Hepatic stellate cell (primary cell): ENCODE results near the gene NAA80.
A peak's percentile ranks its signal among the peaks of the same experiment; 100 is the strongest.

ENCODE experiments used
- DNase-seq: peaks from one replicate; pipeline ENCODE4 v3.0.0; 2011; ENCODE audit warnings: low spot score

Gene NAA80, protein sequence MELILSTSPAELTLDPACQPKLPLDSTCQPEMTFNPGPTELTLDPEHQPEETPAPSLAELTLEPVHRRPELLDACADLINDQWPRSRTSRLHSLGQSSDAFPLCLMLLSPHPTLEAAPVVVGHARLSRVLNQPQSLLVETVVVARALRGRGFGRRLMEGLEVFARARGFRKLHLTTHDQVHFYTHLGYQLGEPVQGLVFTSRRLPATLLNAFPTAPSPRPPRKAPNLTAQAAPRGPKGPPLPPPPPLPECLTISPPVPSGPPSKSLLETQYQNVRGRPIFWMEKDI

DNA sequence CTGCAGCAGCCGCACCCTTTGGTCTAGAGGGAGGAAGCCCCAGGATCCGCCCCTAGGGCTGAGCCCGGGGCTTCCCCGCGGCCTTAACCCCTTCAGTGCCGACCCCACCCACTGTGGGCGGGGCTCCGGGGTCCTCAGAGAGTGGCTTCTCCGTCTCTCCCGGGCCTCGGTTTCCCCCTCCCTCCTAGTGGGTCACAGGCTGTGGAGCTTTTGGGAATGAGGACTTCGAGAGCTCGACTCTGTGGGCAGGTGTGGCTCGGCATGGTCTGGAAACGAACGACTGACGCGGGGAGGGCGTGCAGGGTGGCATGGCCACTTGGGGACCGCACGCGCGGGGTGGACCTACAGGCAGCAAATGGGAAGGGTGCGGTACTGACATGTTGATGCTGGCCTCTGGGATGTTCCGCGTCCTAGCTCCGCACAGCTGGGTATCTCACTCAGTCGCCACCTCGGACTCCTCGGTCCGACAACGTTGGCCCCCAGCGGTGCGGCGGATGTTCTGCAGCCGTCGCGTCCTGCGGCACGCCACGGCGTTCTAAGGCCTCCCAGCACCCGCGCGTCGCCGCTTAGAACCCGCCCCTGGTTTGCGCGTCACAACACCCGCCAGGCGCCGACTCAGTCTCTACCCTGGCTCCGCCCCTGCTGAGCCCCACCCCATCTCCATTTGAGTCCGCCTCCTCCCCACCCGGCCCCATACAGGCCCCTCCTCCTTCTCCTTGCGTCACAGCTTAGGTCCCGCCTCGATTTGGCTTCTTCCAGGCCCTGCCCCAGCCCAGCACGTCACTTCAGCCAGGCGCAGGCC, at the start of gene NAA80, which contains the start of gene HYAL3:
Gene NAA80, minus strand, starts transcription at position 570 of the 802 bp plus-strand sequence. CDS start 1,942 bp downstream, outside the sequence.
Gene HYAL3, minus strand, starts transcription at position 570 of the 802 bp plus-strand sequence. CDS start 3,803 bp downstream, outside the sequence.
- peak; percentile 100 for DNase-seq

DNA sequence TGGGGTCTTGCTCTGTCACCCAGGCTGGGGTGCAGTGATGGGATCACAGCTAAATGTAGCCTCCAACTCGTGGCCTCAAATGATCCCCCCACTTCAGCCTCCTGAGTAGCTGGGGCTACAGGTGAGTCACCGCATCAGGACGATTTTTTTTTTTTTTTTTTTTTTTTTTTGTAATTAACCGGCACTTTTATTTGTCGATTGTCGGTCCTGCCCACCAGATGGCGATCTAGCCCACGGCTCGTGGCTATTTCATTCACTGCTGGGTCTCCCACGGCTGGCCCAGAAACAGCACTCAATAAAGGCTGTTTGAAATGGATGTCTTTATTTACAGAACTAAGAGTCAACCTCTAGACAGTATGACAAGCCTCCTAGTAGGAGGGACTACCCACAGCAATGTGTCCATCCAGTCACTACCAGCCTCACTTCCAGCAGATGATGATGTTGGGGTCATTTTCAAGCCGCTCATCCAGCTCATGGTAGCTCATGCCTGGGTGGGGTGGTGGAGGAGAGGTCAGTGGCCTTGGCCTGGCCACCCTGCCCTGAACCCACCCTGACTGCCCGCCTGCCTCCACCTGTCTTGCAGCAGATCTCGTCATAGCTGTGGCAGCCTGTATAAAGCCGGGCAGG, 48.1 kb upstream of the NAA80 start:
- DNase-seq, result peak; percentile 78

DNA sequence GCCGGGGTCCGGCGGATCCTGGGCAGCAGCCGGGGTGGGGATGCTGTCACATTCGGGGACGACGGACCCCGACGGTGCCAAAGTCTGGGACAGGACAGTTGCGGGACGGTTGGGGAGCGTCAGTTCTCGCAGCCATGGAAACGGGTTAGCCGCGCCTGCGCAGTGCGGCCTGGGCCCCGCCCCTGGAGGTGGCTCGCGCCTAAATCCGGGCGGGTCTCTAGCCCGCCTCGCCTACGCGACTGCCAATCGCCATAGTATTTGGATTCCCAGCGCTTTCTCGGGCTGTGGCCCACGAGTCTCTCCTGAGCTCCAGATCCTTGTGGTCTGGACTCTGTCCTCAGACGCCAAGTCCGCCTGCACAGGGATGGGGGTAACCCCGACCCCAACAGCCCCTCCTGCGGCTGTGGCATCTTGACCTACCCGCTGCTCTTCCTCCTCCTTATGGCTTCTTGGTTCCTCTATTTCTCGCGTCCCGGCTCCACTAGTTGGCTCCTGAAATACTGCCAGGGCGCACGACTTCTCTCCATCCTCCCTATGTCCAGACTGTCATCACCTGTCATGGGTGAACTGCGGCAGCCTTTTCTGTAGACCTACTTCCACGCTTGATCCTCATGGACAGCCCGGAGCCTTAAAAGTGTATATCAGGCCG, 46.5 kb upstream of the NAA80 start, which contains the start of gene ZMYND10:
Gene ZMYND10, minus strand, starts transcription at position 147 of the 649 bp plus-strand sequence. CDS start 153 bp downstream, outside the sequence.
- DNase-seq, result peak; percentile 93

- DNase-seq, result no peak
These were observed 45.8 kb upstream of the NAA80 start for GRCh38 chr3:50345008-50345407.

DNA sequence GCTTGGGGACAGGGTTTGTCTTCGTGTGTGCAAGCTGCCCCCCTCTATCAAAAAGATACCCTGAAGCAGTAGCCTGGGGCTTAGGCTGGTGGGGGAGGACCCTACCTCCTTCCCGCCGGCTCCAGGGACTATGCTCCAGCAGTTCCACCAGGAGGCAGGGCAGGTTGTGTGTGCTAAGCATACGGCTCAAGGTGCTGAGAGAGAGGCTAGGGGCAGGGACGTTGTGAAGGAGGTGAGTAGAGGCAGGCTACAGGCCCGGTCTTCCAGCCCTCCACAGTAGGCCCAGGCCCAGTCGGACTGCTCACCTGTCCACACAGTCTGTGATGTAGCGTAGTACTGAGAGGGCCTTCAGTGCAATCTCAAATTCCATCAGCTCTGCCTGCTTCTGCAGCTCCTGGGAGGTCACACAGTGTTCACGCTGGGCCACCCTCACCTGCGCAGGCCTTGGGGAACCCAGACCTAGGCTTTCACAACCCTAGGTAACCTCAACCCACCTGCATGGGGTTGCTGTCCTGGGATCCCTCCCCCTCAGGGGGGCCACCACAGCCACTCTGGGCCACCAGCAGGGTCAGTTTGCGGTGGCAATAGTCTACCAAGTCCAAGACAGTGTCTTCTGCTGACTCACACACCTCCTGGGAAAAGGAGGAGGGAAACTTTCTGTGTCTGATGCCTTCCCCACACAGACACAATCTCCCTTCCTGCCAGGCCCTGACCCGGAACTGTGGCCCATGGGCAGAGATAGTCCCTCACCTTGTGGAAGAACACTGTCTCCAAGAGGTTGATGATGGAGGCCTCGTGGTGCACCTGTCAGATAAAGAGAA, 43.8 kb upstream of the NAA80 start:
- no peak for DNase-seq

GRCh38 chr3:50341996-50342650, 42.9 kb upstream of the NAA80 start:
- DNase-seq, result no peak

- no peak for DNase-seq
These were observed 42.3 kb upstream of the NAA80 start for GRCh38 chr3:50341537-50341936.

- peak; percentile 81 for DNase-seq
These were observed 41.5 kb upstream of the NAA80 start, which contains the start of gene RASSF1 for GRCh38 chr3:50340448-50341329. Gene RASSF1, minus strand, starts transcription at chr3:50340836. Its CDS starts 31 bp downstream, at chr3:50340805.

DNA sequence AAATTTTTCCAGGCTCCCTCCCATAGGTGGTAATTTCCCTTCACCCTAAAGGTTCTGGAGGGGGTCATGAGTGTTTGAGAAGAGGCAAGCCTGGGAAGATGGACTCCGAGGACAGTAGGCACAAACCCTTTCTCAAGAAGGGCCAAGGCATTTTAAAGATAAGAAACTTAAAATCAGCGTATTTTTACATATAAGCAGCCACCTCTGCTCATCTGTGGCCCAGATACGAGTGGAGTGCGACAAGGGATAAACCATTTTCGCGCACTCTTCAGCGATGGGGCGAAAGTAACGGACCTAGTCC, 40.9 kb upstream of the NAA80 start:
- DNase-seq, result no peak

DNA sequence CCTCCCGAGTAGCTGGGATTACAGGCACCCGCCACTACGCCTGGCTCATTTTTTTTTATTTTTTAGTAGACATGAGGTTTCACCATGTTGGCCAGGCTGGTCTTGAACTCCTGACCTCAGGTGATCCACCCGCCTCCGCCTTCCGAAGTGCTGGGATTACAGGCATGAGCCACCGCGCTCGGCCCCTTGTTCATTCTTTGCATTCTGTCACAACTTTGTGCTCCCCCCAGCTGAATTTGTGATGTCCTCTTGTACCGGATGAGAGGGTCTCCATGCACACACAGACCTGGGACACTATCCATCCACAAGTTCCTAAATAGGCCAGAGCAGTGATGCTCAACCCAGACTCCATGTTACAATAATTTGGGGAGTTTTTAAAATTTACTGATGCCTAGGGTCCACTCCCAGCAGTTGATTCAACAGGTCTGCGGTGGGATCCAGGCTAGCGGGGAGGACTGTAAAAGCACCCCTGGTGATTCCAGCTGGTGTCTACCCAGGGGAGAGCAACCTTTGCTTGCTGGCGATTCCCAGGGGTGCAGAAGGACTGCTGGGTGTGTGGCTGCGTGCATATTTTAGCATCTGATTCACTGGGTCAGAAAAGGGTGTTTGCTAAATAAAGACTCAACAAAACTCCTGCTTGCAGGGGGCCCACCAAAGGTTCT, 40.4 kb upstream of the NAA80 start:
- DNase-seq, result peak; percentile 86

DNA sequence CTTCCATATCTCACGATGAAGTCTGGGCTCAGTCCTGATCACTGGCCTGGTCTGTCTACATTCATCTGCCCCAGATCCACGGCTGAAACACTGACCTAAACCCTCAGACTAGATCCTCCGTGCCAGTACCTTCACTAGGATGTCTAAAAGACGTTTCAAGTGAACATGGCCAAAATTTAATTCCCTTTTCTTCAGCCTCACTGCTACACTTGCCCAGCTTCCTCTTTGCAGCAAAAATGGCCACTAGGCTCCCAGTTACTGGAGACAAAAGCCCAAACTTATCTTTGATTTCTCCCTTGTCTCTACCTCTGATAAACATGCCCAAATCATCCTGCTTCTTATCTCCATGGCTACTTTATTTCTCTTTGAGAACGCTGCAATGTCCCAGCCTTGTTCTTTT, 39.8 kb upstream of the NAA80 start:
- DNase-seq, result no peak

DNA sequence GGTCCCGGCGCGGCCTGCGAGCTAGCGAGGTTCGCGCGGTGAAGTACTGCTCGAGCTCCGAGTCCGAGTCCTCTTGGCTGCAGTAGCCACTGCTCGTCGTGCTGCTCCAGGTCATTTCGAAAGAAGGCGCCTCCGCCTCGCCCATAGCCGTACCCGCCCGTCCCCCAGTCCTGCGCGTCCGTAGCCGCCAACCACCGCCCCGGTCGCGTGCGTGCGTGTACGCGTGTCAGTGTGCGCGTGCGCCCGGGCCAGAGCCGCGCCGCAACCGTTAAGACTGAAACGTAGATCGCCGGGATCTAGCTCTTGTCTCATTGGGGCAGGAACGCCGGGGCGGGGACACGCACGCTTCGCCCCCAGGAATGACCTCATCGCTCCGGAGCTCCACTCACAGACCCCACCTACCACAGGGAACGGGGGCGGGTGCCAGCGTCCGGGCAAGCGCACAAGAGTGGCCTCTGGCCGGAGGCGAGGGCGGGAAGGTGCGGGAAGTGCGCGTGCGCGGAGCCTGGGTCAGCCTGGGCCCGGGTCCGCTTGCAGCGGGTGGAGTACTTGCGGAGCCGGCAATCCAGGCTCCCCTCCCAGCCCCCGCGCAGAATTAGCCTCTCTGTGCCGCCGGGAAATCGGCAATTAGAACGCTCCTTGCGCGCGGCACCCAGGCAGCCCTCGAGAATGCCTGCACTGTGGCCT, 38.1 kb upstream of the NAA80 start:
- DNase-seq, result peak; percentile 99

GRCh38 chr3:50336452-50337174, 37.4 kb upstream of the NAA80 start:
- DNase-seq, result peak; percentile 54

GRCh38 chr3:50334339-50335075, 35.3 kb upstream of the NAA80 start:
- DNase-seq, result no peak

DNA sequence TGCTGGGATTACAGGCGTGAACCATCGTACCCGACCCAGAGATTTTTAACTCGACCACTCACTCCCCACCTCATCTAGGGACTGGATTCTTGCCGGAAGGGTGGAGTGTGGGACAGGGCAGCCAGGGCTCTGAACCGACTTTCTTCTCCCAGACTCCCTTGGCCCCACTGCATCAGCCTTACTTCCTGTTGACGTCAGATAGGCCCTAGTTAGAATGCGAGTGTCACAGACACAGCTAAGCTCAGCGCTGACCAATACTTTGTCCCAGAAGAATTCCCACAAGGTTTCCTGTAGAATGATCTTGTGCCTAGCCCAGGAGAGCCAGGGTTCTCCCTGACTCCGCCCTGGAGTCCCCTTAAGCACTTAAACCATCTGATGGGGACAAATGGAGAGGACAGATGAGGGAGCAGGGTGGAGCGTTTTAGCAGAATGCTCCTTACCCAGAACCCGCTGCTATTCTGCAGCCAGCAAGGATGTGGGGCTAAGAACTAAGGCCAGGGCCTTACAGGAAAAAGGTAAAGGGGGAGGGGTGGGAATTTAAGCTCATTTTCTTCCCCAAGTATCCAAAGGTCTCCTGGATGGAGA, 34.6 kb upstream of the NAA80 start:
- DNase-seq, result peak; percentile 93

GRCh38 chr3:50331364-50331907, 32.2 kb upstream of the NAA80 start:
- DNase-seq, result no peak
